ENCODE measurements around the gene COLEC11.

Gene COLEC11

GRCh38 chr2:3631851-3632659 is 37.1 kb downstream of the COLEC11 start:
- POLR2A ChIA-PET, result no interaction called here
- CTCF ChIA-PET, result no interaction called here
- TF ChIP-seq AEBP2 (tag by site-specific recombination; IDR thresholded peaks at IDR 0.05; ENCODE audit: borderline replicate concordance), result no peak
- TF ChIP-seq ZNF202 (tag by site-specific recombination; IDR thresholded peaks at IDR 0.05; ENCODE audit: borderline replicate concordance), result no peak
- no peak for TF ChIP-seq KLF1 (tag by site-specific recombination; IDR thresholded peaks at IDR 0.05)
- no peak for TF ChIP-seq KLF17 (tag by site-specific recombination; IDR thresholded peaks at IDR 0.05)
- TF ChIP-seq ZNF48 (tag by site-specific recombination; IDR thresholded peaks at IDR 0.05), result no peak
- no peak for TF ChIP-seq GFI1B (tag by site-specific recombination; IDR thresholded peaks at IDR 0.05)
- no peak for TF ChIP-seq PATZ1 (tag by site-specific recombination; IDR thresholded peaks at IDR 0.05)
- TF ChIP-seq ZNF768 (tag by site-specific recombination; IDR thresholded peaks at IDR 0.05), result no peak
- TF ChIP-seq ZSCAN5A (tag by site-specific recombination; IDR thresholded peaks at IDR 0.05), result no peak
- TF ChIP-seq YY1 (tag by site-specific recombination; IDR thresholded peaks at IDR 0.05), result no peak
- TF ChIP-seq ZNF626 (tag by site-specific recombination; IDR thresholded peaks at IDR 0.05), result no peak
- TF ChIP-seq ZNF514 (tag by site-specific recombination; IDR thresholded peaks at IDR 0.05), result no peak
- TF ChIP-seq ZNF138 (tag by site-specific recombination; IDR thresholded peaks at IDR 0.05; ENCODE audit: borderline replicate concordance), result no peak
- TF ChIP-seq ZBTB49 (tag by site-specific recombination; IDR thresholded peaks at IDR 0.05; ENCODE audit: low read depth), result no peak
- TF ChIP-seq KLF9 (tag by site-specific recombination; IDR thresholded peaks at IDR 0.05; ENCODE audit: low read depth), result no peak

More at GRCh38 chr2:3631851-3632659, 37.1 kb downstream of the COLEC11 start:
- no peaks in the 10 kb centered on the region for H3K36me3 ChIP-seq (ENCODE audit: control insufficient read depth in 2 of 2, insufficient read depth in 1 of 2, low read length in 2 of 2)
- H3K4me3 ChIP-seq (ENCODE audit: low read depth, low read length), result no peak overlapping the region
- H3K4me1 ChIP-seq (ENCODE audit: control insufficient read depth, insufficient read depth, low read length), result no peaks in the 10 kb centered on the region
- no peak overlapping the region for H3K27ac ChIP-seq (ENCODE audit: extremely low read depth, low read depth, low read length)
- no peaks in the 10 kb centered on the region for H3K9me3 ChIP-seq (ENCODE audit: control insufficient read depth, insufficient read depth, low read depth, low read length)

All from HEK293 (cell line).